Fibroblast of the aortic adventitia (primary cell): ENCODE measurements around the gene ANTXR2. TPM values are rescaled to one million over a fixed set of nuclear protein-coding genes. Genes with fewer than 3 reads are reported as not detected.

Experiments used
- DNase-seq: peaks from one replicate; pipeline ENCODE4 v3.0.0-alpha.2; 2010; ENCODE audit warnings: low read depth
- H3K4me3 ChIP-seq: 2 replicates; pipeline ENCODE4 v1.5.1; 2011; ENCODE audit warnings: low read depth, mild to moderate bottlenecking, control low read depth, low read length, moderate library complexity
- total RNA-seq: library from RNA; depleted of rRNA; stranded (reverse); fragments of >200 nt; gene quantifications from 2 replicates; pipeline ENCODE4 v1.2.3, GENCODE V29; 2012; ENCODE audit warnings: low replicate concordance
- TF ChIP-seq, protein P1 (sequence below): IDR thresholded peaks from 2 replicates; pipeline ENCODE4 v1.5.1; 2011; ENCODE audit warnings: mild to moderate bottlenecking, low read length, control low read depth, inconsistent platforms; ENCODE audit not compliant: insufficient read depth

Gene ANTXR2
- total RNA-seq, 1 donor: 183 TPM

DNA sequence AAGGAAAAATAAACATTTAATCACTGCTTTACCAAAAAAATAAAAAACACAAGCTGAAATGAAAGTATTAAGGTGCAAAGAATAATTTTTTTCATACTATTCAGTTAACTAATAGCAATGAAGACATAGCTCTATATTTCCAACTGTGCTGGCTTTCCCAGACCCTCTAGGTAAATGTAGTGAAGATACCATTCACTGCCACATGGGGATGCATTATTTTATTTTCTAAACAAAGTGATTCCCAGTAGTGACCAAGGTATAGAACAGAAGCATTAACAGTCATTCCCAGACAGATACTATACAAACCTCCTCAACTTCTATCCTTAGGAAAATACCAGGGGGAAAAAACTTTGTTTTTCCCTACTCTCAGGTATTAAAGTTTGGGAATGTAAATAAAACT lies 39.4 kb downstream of the ANTXR2 start:
- no peak overlapping the region for H3K4me3 ChIP-seq
- no peak for DNase-seq

DNA sequence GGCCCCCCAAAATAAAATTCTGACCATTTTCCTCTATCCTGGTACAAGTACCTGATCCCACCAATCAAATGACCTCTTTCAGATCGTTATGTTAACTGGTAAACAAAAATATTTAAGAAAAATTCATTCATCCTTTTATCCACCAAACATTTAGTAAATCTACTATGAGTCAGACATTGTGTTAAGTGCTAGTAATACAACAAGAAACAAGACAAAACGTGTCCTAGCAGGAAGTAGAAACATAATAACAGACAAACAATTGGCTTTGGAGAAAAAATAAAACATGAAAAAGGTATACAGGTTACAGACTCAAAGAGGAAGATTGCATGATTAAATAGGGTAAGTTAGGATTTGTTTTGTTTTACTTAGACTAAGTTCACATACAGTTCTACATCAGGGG lies 43.7 kb downstream of the ANTXR2 start:
- TF ChIP-seq, protein P1, sequence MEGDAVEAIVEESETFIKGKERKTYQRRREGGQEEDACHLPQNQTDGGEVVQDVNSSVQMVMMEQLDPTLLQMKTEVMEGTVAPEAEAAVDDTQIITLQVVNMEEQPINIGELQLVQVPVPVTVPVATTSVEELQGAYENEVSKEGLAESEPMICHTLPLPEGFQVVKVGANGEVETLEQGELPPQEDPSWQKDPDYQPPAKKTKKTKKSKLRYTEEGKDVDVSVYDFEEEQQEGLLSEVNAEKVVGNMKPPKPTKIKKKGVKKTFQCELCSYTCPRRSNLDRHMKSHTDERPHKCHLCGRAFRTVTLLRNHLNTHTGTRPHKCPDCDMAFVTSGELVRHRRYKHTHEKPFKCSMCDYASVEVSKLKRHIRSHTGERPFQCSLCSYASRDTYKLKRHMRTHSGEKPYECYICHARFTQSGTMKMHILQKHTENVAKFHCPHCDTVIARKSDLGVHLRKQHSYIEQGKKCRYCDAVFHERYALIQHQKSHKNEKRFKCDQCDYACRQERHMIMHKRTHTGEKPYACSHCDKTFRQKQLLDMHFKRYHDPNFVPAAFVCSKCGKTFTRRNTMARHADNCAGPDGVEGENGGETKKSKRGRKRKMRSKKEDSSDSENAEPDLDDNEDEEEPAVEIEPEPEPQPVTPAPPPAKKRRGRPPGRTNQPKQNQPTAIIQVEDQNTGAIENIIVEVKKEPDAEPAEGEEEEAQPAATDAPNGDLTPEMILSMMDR: no peak
- no peak overlapping the region for H3K4me3 ChIP-seq
- DNase-seq: no peak

More for the DNA sequence above, 39.4 kb downstream of the ANTXR2 start:
- TF ChIP-seq, protein P1: peak; percentile 25

DNA sequence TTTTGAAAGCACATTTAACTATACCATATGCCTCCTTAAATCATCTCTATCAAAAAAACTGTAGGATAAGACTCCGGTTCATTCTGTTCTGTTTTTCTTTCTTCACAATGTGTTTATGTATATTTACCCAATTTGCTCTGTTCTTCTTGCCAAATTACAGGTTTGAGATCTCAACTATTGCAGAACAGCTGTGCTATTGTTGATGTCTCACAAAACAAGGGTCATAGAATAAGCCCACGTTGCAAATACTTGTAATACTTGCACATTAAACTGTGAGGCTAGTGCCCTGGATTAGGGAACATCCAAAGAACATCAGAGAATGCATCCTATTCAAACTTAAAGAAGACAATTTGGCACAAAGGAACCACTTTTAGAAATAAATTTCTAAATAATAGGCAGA lies 45.4 kb downstream of the ANTXR2 start:
- no peak overlapping the region for H3K4me3 ChIP-seq
- TF ChIP-seq, protein P1: no peak
- DNase-seq: no peak

DNA sequence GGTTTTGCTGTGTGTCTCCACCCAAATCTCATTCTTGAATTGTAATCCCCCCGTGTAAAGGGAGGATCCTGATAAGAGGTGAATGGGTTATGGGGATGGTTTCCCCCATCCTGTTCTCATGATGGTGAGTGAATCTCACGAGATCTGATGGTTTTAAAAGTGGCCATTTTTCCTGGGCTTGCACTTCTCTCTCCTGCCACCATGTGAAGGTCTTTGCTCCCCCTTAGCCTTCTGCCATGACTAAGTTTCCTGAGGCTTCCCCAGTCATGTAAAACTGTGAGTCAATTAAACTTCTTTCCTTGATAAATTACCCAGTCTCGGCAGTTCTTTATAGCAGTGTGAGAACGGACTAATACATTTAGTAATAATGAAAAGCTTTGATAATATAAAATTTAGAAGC lies 46.9 kb downstream of the ANTXR2 start:
- no peak for DNase-seq
- TF ChIP-seq, protein P1: no peak
- no peak overlapping the region for H3K4me3 ChIP-seq

DNA sequence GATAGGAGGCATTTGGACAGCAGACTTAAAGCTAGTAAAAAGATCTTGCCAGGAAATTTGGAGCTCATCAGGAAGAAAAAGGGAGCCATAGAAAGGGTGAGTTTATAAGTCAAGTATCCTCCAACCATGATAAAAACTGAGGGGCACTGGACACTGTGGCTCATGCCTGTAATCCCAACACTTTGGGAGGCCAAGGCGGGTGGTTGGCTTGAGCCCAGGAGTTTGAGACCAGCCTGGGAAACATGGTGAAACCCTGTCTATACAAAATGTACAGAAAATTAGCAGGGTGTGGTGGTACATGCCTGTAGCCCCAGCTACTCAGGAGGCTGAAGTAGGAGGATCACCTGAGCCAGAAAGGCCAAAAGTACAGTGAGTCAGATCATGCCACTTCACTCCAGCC lies 48.7 kb downstream of the ANTXR2 start:
- DNase-seq: no peak
- H3K4me3 ChIP-seq: no peak overlapping the region
- TF ChIP-seq, protein P1: no peak

DNA sequence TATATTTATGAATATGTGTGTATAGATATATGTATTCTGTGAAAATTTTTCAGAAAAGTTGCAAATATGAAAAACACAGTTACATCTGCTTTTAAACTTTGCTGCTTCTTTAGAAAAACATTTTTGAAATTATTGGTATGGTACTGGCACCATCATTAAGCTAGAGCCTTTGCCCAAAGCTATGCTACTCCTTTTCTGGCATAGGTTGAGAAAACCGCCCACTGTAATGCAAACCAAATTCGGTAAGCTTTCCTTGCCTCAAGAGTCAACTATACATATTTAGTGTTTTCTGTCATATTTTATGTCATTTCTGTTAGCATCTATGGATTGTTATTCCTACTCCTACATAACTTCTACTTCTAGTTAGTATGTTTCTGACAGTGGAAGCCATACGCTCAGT lies 50.7 kb downstream of the ANTXR2 start:
- no peak for DNase-seq
- TF ChIP-seq, protein P1: no peak
- H3K4me3 ChIP-seq: no peak overlapping the region

DNA sequence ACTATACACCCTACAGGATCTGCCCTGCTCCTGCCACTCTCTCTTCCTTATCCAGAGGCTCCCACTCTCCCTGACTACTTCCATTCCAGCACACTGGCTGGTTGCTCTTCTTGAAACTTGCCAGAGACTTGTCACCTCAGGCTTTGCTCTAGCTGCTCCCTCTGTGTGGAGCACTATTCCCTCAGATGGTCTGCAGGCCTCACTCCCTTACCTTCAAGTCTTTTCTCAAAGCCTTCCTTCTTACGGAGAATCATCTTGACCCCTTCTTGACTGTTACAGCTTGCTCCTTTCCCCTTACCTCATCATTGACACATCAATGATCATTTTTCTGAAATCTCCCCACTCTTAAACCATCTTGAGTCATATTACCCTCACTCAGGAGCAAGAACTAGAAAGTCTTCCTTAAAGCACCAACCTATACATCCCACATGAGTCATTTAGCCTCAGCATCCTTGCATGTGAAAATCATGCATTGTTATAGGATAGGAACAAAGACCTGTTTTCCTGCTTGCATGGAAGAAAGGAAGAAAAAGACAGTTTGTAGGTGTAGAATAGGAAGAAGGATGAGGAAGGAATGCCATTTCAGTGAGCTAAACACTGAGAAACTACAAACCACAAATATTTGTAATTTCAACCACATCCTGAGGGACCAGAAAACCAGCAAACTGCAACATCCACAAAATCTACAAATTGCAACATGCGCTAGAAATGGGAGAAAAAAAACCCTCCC lies 55.7 kb downstream of the ANTXR2 start:
- TF ChIP-seq, protein P1: no peak
- H3K4me3 ChIP-seq: no peak overlapping the region
- peak; percentile 83 for DNase-seq
